HG03103 (cell line): ENCODE measurements around the gene GUCY1A2.
"Not testable (repeated sequence)": the region's sequence is repeated elsewhere in the genome, so short reads cannot be mapped to it uniquely, and the experiment has no call there.

Source experiments
- ATAC-seq: cut with Tn5 transposase; IDR thresholded peaks from one replicate; pipeline ENCODE4 v1.9.1; 2021; ENCODE audit warnings: low read depth; ENCODE audit not compliant: unreplicated experiment

Gene GUCY1A2

DNA sequence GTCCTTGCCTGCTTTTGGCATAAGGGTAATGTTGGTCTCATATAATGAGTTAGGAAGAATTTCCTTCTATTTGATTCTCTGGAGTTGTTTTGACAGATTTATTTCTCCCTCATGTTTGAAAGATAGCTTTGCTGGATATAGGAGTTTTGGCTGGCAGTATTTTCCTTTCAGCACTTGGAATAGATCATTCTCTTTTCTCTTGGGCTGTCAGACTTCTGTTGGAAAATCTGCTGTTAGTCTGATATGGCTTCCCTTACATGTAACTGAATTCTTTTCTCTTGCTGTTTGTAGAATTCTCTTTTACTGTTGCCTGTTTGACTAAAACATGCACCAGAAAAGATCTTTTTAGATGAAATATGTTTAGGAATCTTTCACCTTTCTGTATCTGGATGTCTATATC lies 165.5 kb downstream of the GUCY1A2 start:
- no peak for ATAC-seq

- ATAC-seq, result no peak
Measured at GRCh38 chr11:106848526-106848925, 169.8 kb downstream of the GUCY1A2 start.

DNA sequence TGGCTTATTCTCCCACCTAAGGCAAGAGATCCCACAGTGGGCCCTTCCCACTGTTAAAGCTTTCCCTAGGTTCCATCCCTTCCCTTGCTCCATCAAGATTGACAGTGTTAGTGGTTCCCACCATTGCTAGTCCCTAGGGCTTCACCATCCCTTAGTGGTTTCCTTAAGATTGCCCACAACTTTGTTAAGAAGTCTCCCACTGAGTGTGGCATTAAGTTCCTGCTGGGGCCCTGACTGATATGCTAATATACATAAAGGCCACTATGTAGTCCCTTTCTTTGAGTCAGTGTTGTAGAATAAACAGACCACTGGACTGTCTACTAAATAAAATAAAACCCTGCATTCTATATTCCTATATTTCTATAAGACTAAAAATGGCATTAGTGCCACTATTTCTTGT lies 176.1 kb downstream of the GUCY1A2 start:
- no peak for ATAC-seq

DNA sequence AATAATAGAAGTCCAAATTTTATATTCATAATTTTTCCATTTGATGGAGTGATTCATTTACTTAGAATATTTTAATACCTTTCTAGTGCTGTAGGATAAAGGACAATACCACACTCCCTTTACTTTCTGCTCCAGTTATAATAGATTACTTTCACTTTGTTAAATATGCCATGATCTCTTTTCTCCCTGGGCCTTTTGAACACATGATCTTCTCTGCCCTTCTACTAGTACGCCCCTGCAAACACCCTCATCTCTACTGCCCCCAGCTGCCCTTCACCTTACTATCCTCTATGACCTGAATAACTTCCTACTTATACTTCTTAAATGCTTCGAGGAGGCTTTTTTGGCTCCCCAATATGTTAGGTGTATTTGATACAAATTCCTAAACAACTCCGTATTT lies 177.3 kb downstream of the GUCY1A2 start:
- no peak for ATAC-seq

- no peak for ATAC-seq
Measured at GRCh38 chr11:106840146-106840545, 178.1 kb downstream of the GUCY1A2 start.

- ATAC-seq, result no peak
Measured at GRCh38 chr11:106834567-106834966, 183.7 kb downstream of the GUCY1A2 start.

DNA sequence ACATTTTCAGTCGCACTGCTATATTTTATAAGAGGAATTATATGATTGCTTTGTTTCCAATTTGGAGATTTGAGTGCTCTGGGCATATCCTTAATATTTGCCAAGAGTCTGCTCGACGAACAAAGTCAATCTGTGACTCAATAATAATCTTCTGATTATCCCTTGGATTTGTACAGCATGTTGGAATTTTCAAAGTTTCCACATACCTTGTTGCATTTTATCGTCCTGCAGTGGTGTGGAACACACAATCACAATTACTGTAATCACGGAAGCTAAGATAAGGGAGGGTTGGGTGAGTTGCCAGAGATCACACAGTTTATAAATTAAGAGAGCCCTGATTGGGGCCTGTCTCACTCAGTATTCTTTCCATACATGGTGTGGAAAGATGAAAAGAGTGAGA lies 189.3 kb downstream of the GUCY1A2 start:
- ATAC-seq, result no peak

GRCh38 chr11:106828576-106828975 lies 189.7 kb downstream of the GUCY1A2 start:
- no peak for ATAC-seq

GRCh38 chr11:106827687-106828086 lies 190.6 kb downstream of the GUCY1A2 start:
- no peak for ATAC-seq

GRCh38 chr11:106826558-106826957 lies 191.7 kb downstream of the GUCY1A2 start:
- ATAC-seq, result not testable (repeated sequence)

- ATAC-seq, result no peak
Measured at GRCh38 chr11:106821826-106822225, 196.4 kb downstream of the GUCY1A2 start.

DNA sequence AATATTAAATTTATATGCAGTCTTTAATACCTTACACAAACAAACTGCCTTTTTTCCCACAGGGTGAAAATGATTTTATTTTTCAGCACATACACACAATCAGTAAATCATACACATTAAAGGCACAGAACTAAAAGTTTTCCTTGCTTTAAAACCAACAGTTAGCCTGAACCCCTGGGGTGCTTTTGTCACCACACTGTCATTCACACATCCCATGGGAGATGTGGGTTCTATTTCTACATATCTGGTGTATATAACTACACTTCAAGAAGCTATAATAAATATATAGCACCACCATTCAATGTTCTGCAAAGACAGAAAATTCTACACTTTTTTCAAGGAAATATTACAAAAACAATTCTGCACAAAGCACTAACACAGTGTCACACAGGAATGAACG lies 197.0 kb downstream of the GUCY1A2 start:
- ATAC-seq, result no peak

DNA sequence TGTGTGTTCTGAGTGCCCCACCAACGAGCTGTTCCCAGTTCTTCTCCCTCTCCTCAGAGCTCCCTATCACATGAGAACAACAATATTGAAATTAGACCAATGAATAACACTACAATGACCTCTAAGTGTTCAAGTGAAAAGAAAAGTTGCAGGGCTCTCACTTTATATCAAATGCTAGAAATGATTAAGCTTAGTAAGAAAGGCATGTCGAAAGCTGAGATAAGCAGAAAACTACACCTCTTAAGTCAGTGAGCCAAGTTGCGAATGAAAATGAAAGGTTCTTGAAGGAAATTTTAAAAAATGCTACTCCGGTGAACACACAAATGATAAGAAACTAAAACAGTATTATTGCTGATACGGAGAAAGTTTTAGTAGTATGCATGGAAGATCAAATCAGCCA lies 199.8 kb downstream of the GUCY1A2 start:
- no peak for ATAC-seq

DNA sequence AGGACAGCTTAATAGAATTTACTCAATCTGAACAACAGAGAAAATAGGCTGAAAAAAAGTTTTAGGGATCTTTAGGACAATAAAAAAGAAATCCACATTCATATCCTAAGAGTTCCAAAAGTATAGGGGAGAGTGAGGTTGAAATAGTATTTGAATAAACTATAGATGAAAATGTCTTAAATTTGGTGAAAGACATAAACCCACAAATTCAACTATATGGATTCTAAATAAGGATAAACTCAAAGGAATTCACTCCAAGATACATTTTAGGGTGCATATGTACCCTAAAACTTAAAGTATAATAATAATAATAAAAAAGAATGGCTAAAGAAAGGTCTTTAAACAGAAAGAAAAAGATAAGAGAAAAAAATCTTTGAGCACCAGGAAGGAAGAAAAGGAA lies 203.1 kb downstream of the GUCY1A2 start:
- ATAC-seq, result no peak

DNA sequence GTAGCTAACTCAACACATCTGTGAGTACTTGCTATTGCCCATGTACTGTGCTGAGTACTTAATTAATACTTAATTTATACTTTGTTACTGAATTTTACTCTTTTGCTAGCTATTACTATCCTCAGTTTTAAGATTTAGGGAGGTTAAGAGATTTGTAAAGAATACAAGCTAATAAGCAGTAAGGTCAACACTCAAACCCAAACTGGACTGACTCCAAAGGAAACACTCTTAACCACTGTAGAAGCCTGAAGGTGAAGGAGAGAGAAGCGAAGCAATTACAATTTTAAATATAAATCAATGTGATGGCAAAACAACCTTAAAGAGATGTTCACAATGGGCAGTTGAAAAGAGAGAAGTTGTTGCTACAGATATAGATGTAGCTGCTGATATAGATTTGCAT lies 204.5 kb downstream of the GUCY1A2 start:
- ATAC-seq, result no peak

DNA sequence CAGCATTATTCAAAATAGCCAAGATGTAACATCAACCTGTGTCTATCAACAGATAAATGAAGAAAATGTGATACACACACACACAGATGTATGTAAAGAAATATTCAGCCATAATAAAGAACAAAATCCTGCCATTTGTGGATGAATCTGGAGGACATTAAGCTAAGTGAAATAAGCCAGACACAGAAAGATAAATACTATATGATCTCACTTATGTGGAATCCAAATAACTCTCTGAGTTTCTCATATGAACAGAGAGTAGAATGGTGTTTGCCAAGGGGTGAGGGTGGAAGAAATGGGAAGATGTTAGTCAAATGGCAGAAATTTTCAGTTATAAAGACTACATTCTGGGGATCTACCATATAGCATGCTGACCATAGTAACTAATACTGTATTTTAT lies 224.2 kb downstream of the GUCY1A2 start:
- no peak for ATAC-seq

- no peak for ATAC-seq
Measured at GRCh38 chr11:106789406-106789805, 228.9 kb downstream of the GUCY1A2 start.

DNA sequence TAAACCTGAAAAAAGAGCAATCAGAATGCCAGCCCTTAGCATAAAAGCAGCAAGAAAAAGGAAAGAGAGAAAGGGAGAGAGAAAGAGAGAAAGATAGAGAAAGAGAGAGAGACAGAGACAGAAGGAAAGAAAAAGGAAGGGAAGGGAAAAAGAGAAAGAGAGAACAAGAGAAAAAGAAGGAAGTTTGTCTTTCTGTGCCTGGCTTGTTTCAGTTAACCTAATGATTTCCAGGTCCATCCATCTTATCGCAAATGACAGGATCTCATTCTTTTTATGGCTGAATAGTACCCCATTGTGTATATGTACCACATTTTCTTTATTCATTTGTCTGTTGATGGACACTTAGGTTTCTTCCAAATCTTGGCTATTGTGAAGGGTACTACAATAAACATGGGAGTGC lies 230.8 kb downstream of the GUCY1A2 start:
- ATAC-seq, result no peak

- no peak for ATAC-seq
Measured at GRCh38 chr11:106785913-106786650, 232.2 kb downstream of the GUCY1A2 start.

DNA sequence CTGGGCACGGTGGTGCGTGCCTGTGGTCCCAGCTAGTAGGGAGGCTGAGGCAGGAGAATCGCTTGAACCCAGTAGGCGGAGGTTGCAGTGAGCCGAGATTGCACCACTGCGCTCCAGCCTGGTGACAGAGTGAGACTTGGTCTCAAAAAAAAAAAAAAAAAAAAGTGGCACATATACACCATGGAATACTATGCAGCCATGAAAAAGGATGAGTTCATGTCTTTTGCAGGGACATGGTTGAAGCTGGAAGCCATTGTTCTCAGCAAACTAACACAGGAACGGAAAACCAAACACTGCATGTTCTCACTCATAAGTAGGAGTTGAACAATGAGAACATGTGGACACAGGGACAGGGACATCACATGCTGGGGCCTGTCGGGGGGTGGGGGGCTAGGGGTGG lies 241.0 kb downstream of the GUCY1A2 start:
- not testable (repeated sequence) for ATAC-seq

- ATAC-seq, result no peak
Measured at GRCh38 chr11:106770489-106771085, 247.7 kb downstream of the GUCY1A2 start.

DNA sequence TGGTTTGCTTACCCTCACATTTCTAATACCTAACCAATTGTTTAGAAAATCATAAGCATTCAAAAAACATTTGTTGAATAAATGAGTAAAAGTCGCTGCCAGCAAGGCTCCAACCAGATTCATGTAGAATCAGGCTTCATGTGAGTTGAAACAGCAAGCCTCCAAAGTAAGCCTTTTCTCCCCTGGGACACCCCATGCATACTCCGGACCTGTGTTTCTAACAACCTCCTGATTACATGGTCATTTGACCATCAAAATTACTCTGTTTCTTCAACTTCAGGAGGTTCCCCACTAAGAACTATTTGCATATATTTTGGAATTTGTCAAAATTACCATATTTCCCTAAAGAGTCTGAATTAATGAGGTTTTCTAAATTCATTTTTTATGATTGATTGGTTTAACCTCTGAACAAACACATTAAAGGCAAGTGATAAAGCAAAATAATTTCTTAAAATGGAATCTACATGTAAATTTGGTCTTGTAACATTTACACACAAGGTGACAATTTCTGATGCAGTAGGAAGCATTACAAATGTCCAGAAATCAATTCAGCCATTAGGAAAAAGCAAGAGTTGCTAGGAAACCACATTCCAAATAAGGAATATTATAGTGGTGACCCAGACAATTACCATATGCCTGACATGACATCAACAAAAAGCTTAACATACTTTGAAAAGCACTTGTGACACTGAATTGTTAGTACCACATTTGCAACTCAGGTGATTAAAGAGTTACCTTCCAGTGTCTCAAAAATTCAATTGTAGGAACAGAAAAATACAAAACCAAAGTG lies 252.6 kb downstream of the GUCY1A2 start:
- no peak for ATAC-seq
